Stimulated activated CD4-positive, alpha-beta T cell treated with anti-CD3 and anti-CD28 coated beads, Interleukin-1b, Interleukin-23, amount 100 ng/mL, for 4 hours (primary cell): ENCODE measurements around the gene ECE1.

Experiments
- DNase-seq, 2 donors: peaks; one replicate each; pipeline ENCODE4 v3.0.0-alpha.2; 2020; ENCODE audit warnings: low read depth in 2 of 2

Gene ECE1

GRCh38 chr1:21325731-21326387 is 35.6 kb upstream of the ECE1 start:
- no peak for DNase-seq

DNA sequence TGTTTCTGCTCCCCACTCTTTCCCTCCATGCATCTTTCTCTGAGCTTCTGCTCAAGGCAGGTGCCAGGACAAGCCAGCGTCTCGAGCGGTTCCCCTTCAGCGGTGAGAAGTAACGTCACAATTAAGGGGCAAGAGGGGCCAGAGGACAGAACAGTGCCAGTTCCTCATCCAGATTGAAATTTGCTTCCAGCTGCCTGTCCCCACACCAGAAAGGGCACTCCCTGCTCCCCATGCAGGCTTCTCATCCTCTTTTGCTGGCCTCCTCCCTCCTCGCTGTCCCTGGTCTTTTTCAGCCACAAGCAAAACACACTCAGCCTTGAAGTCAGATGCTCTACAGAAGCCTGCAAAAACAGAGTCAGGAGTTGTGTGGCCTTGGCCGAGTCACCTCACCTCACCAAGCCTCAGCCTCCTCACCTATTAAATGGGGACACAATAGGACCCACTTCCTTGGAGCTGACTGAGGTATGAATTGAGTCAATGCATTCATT is 35.0 kb upstream of the ECE1 start:
- no peak for DNase-seq

- DNase-seq: peak; percentile 65 to 66
Measured at GRCh38 chr1:21324368-21325141, 34.3 kb upstream of the ECE1 start.

- no peak for DNase-seq
Measured at GRCh38 chr1:21323091-21323490, 32.8 kb upstream of the ECE1 start.

DNA sequence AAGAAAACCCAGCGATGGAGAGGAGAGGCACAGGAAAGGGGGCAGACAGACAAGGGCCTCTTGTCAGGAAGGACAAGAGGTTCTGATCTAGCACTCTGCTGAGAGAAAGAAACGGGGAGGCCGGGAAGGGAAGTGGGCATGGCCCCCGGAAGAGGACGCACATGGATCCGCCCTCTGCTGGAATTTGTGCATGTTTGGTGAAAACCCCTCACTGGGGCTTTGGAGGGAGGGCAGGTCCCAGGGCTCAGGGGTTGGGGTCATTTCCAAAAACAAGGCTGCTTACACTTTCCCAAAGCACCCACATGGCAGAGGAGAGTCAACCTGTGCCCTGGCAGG is 32.4 kb upstream of the ECE1 start:
- no peak for DNase-seq

DNA sequence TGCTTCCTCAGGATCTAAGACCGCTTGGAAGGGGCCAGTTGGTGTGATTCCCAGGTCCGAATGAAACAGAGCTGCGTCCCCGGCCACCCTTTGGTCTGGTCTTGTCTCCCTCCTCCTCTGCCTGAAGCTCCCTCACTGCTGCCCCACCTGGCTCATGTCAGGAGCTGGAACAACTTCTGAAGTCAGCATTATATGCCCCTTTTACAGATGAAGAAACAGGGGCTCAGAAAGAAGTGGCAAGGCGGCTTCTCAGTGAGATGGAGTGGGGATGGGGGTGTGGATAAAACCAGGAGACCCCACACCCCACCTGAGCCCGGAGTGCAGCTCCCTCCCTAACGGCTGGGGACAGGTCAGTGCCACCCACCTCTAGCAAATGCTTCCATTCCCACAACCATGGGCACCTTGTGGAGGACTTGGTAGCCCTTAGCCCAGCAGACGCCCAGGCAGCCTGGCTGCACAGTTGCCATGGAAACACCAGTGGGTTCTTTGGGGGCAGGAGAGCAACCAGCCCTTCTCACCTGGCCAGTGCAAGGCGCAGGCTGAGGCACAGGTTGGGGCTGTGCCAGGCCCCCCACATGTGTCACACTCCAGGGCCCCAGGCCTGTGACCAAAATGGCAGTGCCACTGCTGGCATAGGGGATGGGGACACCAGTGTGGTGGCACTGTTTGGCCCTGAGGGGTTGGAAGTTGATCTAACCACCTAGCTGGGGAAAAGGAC is 31.9 kb upstream of the ECE1 start:
- DNase-seq: no peak

DNA sequence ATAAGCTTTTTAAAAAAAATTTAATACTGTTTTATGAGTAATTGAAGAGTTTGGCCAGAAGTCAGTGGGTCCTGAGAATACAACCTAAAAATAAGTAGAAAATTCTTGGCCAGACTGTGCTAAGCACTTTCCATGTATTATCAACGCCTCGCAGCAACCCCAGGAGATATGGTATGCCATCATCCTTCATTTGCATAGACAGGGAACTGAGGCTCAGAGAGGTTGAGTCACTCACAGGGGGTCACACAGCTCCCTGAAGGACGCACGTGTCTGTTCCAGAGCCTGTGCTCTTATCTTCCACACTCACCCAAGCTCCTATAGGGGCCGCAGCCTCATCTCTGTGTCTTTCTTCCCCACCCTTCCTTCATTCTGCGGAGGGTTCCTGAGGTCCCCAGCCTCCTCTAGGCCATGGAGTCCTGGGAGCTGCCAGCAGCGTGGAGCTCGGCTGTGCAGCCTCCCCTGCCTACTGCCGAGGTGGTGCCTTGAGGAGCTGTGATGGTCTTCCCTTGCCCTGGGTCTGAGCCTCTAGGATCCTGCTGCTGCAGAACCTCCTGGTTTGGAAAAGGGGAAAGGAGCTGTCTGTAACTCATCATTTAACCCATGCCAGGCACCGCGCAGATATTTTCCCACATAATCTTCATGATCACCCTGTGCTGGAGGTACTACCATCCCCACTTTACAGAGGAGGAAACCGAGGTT is 30.3 kb upstream of the ECE1 start:
- DNase-seq: no peak

GRCh38 chr1:21319447-21320407 is 29.5 kb upstream of the ECE1 start:
- no peak for DNase-seq

DNA sequence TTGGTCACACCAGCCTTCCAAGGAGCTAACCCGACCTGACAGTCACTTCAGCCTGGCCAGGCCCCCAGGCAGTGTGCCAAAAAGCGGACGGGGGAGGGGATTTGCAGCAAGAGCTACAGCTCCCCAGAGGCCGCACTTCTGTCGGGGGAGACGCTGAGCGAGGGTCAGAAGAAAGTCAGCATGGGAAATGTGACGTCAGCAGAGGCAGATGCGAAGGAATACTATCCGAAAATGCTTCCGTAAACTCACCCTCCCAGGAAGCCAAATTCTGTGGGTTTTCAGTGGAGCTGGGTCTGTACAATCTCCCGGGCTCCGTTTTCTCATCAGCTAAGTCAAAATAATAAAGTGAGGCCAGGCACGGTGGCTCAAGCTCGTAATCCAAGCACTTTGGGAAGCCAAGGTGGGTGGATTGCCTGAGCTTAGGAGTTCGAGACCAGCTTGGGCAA is 28.5 kb upstream of the ECE1 start:
- no peak for DNase-seq

DNA sequence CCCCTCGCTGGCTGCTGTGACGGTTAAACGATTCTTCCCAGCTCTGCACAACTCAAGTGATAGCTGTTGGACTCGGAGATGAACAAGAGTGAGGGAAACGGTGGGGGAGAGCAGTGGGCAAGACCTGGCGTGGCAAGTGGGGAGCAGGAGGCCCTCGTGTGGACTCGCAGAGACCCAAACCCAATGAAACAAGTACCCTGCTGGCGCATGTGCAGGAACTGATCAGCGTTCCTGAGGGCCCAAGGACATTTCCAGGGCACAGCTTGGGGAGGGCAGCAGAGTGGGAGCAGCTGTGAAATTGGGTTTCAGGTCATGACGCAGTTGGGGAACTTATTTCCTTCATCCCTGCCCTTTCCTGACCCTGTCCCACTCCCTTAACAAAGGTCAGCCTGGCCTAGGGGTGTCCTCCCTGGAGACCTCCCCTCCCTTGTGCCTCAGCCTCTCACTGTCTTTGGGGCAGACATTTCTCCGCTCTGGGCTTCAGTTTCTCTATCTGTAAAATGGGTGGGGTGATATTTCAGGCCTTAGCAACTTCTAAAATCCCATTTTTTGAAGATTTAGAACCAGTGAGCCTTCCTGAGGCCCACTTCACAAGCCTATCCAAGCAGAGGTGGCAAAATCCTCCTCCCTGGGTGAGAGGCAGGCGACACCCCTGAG is 27.9 kb upstream of the ECE1 start:
- DNase-seq: no peak

- no peak for DNase-seq
Measured at GRCh38 chr1:21317690-21318043, 27.4 kb upstream of the ECE1 start.

- no peak for DNase-seq
Measured at GRCh38 chr1:21317035-21317689, 26.9 kb upstream of the ECE1 start.

- no peak for DNase-seq
Measured at GRCh38 chr1:21314743-21315396, 24.6 kb upstream of the ECE1 start.

- no peak for DNase-seq
Measured at GRCh38 chr1:21313886-21314721, 23.8 kb upstream of the ECE1 start.

DNA sequence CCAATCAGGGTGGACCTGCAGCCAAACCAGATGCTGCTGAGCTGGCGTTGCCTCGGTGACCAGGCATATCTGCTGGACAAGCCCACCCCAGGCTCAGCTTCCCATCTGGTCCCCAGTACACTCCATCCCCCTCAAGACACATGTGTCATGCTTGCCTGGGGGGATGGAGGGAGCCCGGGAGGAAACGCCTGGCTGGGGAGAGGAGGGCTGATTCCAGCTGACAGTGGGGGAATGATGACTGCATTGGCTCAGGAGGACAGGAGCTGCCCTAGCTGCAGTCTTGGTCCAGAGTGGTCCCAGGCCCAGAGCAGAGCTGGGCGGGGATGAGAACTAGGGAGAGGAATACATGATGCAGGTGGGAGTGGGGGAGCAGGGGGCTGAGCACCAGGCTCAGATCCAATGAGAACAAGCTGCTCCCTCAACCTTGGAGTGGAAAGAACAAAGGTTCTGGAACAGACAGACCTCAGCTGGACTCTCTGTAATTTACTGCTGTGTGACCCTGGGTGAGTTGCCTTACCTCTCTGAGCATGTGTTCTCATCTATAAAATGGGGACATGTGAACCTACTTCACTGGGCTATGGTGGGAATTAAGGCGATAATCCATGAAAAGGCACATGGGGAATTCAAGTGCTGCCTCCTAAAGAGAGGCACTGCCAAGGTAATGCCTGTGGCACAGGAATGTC is 23.1 kb upstream of the ECE1 start:
- no peak for DNase-seq

DNA sequence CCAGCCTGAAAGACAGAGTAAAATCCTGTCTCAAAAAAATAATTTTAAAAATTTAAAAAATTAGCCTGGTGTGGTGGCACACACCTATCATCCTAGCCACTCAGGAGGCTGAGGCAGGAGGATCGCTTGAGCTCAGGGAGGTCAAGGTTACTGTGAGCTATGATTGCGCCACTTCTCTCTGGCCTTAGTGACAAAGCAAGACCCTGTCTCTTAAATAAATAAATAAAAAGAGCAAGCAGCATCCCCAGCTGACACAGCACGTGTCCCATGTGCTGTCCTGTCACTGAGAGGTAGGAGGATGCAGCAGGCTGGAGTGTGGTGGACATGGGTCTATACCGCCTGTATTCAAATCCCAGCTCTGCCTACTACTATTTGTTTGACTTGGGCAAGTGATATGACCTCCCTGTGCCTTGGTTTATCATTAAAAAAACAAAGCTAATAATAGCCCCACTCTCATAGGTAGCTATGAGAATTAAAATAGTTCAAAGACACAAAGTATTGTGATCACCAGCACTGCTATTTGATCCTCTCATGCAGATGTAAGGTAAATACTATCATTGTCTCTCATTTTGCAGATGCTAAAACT is 22.2 kb upstream of the ECE1 start:
- DNase-seq: no peak

- DNase-seq: no peak
Measured at GRCh38 chr1:21311016-21311415, 20.8 kb upstream of the ECE1 start.
